Mammary microvascular endothelial cell (primary cell): ENCODE data around the gene DPAGT1. TPM values are rescaled to one million over a fixed set of nuclear protein-coding genes. Genes with fewer than 3 reads are reported as not detected.

Experiments used
- total RNA-seq: library from RNA; depleted of rRNA; stranded (reverse); fragments of >200 nt; gene quantifications from 2 replicates; pipeline ENCODE4 v1.2.3, GENCODE V29; 2015

The DPAGT1 gene
- total RNA-seq = 31.6 and 44.5 TPM in 2 replicates

DNA sequence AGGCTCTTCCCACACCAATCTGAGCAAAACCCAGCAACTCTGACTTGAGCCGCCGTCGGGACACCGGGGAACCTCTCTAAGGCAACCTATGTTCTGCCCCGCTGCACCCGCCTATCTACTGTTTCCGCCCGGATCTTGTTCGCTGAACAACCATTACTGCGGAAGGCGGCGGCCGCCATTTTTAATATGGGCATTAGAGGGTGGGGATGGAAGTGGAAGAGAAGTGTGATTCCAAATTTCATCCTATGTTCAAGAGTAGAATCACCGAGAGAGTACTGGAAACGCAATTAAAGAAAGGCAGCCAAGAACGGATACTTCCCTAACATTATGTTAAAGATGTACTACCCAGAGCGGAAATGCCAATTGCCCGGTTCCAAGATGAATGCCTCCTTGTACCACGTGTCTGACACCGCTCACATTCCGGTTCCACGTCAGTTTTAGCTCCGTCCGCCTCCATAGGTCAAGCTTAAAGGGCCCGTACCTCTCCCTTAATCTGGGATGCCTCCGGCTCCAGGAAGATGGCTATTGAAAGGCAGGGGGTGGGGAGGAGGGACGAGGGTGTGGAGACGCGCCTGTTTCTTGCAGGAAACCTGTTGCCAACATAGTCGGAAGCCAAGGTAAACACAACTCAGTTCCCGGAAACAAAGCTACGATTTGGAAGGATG is at the start of gene DPAGT1:
DPAGT1 (minus strand) TSS at position 95 of the 665 bp plus-strand sequence. CDS start 198 bp downstream, outside the sequence.

GRCh38 chr11:119149018-119149785 is 47.5 kb upstream of the DPAGT1 start, which contains the start of gene ABCG4:
Gene ABCG4, plus strand, starts transcription at chr11:119149052. Its CDS starts 914 bp downstream, at chr11:119149966.

DNA sequence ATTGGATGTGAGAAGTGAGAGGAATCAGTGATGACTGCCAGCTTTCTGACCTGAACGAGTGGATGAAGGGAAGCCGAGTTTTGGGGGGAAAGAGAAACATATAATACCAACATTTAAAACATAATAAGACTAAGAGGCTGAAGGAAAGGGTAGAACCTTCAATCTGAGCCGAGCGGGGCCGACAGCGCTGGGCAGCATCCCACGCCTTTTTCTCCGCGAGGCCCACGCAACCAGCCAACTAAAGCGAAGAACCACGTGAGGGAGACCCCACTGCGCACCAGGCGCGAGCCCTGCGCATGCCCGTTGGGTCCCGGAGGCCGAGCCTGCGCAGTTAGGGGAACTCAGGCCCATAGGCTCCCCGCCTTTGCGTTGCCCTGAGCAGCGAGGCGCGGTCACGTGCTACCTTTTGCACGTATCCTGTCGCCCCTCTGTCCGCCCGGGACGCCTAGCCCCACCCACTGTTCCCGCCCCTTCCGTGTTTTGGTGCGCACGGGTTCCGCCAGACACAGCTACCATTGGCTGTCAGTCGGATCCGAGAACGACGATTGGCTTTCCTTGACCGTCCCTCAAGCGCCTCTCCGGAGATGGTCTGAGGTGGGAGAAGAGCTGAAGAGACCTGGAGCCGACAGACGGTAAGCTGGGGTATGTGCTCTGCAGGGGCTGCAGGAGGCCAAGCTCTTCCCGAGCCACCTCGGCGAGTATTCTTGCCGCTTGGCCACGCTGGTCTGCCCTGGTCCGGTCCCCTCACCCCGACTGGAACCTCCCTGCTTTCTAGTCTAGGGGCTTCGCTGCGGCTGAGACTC is 19.6 kb upstream of the DPAGT1 start, which contains the start of gene HINFP:
HINFP (plus strand) TSS at position 573 of the 803 bp plus-strand sequence. CDS start 5,365 bp downstream, outside the sequence.

GRCh38 chr11:119106564-119107537 is 5.2 kb upstream of the DPAGT1 start, which contains the start of gene C2CD2L:
Gene C2CD2L, plus strand, starts transcription at chr11:119107344. Its CDS starts 398 bp downstream, at chr11:119107742.

GRCh38 chr11:119084663-119085436 is 16.8 kb downstream of the DPAGT1 start, which contains the start of gene HMBS:
Gene HMBS, plus strand, starts transcription at chr11:119084881. Its CDS starts 153 bp downstream, at chr11:119085034.

GRCh38 chr11:119067371-119068222 is 34.1 kb downstream of the DPAGT1 start, which contains the start of gene VPS11:
Gene VPS11, plus strand, starts transcription at chr11:119067818. Its CDS starts 6 bp downstream, at chr11:119067824.

DNA sequence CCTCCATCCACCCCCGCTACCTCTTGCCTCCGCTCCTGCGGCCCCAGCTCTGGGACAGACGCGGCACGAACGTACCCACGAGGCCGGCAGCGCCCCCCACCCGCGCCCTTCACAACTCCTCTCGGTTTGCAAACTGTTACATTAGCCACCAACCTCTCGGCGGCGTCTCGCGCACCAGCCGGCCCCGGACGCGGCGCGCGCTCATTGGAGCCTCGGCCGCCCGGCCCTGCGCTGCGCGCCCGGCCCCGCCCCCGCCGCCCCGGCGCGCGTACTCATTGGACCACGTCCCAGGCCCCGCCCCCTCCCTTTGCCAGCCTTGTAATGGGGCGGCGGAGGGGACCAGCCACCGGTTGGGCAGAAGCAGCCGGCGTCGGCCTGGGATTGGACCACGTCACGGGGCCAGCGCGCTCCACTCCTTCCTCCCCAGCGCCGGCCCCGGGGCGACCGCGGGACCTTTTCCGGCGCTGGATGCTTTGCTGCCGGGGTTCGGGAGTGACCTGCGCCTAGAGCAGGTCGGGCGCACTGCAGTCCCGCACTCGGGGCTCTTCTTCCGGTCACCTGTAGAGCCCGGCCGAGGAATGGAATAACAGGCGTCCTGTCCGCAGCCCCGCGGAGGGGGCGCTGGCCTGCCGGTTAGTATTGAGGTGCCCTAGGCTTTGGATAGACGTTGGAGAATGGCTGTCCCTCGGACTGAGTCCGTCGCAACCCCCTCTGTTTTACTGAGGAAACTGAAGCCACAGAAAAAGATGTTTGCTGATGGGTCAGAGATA is 44.5 kb downstream of the DPAGT1 start, which contains the start of gene HYOU1:
HYOU1 (minus strand) TSS at position 206 of the 770 bp plus-strand sequence. CDS start 1,045 bp downstream, outside the sequence.

Other genes starting within 250 kb of the DPAGT1 start
- gene CXCR5, start 218.0 kb downstream of the DPAGT1 start, total RNA-seq = not detected in 2 replicates
- gene BCL9L, start 175.9 kb downstream of the DPAGT1 start, total RNA-seq = 12.6 and 12.7 TPM in 2 replicates
- gene UPK2, start 145.6 kb downstream of the DPAGT1 start, total RNA-seq = not detected in 2 replicates
- gene FOXR1, start 130.1 kb downstream of the DPAGT1 start, total RNA-seq = not detected in 2 replicates
- 5.7 and 5.9 TPM in 2 replicates for gene CENATAC, start 103.7 kb downstream of the DPAGT1 start, total RNA-seq
- gene RPS25, start 83.5 kb downstream of the DPAGT1 start, total RNA-seq = 1,582 and 1,602 TPM in 2 replicates
- 68.0 and 84.3 TPM in 2 replicates for gene TRAPPC4, start 83.1 kb downstream of the DPAGT1 start, total RNA-seq
- 17.9 and 22.6 TPM in 2 replicates for gene SLC37A4, start 71.0 kb downstream of the DPAGT1 start, total RNA-seq
- gene HYOU1, start 44.6 kb downstream of the DPAGT1 start, total RNA-seq = 120 and 121 TPM in 2 replicates
- 25.1 and 25.7 TPM in 2 replicates for gene VPS11, start 34.0 kb downstream of the DPAGT1 start, total RNA-seq
- gene HMBS, start 17.0 kb downstream of the DPAGT1 start, total RNA-seq = 9.1 and 14.7 TPM in 2 replicates
- gene C2CD2L, start 5.5 kb upstream of the DPAGT1 start, total RNA-seq = 7.3 and 10.4 TPM in 2 replicates
- 8.2 and 15.8 TPM in 2 replicates for gene HINFP, start 19.7 kb upstream of the DPAGT1 start, total RNA-seq
- gene ABCG4, start 47.2 kb upstream of the DPAGT1 start, total RNA-seq = 0.10 TPM in 1 of 2 replicates, not detected in the other
- 11.9 and 15.1 TPM in 2 replicates for gene NLRX1, start 66.9 kb upstream of the DPAGT1 start, total RNA-seq
- gene NHERF4, start 83.6 kb upstream of the DPAGT1 start, total RNA-seq = not detected in 2 replicates
- 17.1 and 20.5 TPM in 2 replicates for gene CBL, start 104.5 kb upstream of the DPAGT1 start, total RNA-seq
- gene MCAM, start 215.3 kb upstream of the DPAGT1 start, total RNA-seq = 6,515 and 6,907 TPM in 2 replicates
- 16.2 and 18.1 TPM in 2 replicates for gene RNF26, start 232.7 kb upstream of the DPAGT1 start, total RNA-seq
- 82.2 and 90.1 TPM in 2 replicates for gene C1QTNF5, start 239.0 kb upstream of the DPAGT1 start, total RNA-seq
- gene MFRP, start 244.9 kb upstream of the DPAGT1 start, total RNA-seq = 0.07 TPM in 1 of 2 replicates, not detected in the other